Measurements from ENCODE around the gene OXGR1.
"Not testable (repeated sequence)": the region's sequence is repeated elsewhere in the genome, so short reads cannot be mapped to it uniquely, and the experiment has no call there.

Gene OXGR1

DNA sequence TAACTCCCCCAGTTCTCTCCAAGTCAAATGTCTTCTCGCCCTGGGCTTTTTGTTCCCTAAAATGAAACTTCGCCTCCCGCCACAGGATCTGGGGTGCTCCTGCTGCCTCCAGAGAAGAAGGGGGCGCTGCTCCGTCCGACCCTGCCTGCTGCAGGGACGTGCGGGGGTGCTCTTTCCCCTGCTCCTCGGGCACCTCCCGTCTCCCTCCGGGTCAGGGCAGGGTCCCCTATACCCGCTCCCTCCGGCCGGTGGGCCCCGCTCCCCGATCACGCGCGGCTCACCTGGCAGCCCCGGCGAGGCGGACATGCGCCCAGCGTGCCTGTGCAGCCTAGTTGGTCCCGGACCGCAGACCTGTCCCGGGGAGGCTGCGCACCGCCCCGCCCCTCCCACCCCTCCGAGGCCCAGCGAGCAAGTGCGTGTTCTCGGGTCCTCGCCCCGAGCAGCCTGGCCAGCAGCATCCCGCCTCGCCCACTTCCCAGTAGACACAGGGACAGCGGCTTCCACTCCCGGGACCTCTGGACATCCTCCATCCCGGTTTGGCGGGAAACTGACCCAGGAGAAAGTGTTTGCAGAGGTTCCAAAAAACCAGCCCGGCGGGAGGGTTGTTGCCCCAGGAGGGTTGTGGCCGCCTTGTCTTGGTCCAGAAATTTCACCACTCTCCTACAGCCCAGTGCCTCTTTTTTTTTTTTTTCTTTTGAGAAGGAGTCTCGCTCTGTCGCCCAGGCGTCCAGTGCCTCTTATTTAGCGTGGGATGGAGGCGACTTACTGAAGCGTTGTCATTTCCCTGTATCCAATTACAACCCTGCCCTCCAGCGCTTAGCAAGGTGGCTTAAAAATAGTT, at the start of gene OXGR1:
Gene OXGR1 (minus strand): TSS at position 460 of the 841 bp plus-strand sequence. CDS start 6,717 bp downstream, outside the sequence.
- no peak within 1 kb of the TSS for H3K27ac ChIP-seq
- TF ChIP-seq, protein P1, sequence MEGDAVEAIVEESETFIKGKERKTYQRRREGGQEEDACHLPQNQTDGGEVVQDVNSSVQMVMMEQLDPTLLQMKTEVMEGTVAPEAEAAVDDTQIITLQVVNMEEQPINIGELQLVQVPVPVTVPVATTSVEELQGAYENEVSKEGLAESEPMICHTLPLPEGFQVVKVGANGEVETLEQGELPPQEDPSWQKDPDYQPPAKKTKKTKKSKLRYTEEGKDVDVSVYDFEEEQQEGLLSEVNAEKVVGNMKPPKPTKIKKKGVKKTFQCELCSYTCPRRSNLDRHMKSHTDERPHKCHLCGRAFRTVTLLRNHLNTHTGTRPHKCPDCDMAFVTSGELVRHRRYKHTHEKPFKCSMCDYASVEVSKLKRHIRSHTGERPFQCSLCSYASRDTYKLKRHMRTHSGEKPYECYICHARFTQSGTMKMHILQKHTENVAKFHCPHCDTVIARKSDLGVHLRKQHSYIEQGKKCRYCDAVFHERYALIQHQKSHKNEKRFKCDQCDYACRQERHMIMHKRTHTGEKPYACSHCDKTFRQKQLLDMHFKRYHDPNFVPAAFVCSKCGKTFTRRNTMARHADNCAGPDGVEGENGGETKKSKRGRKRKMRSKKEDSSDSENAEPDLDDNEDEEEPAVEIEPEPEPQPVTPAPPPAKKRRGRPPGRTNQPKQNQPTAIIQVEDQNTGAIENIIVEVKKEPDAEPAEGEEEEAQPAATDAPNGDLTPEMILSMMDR (conservative IDR thresholded peaks at IDR 0.05), result no peak

DNA sequence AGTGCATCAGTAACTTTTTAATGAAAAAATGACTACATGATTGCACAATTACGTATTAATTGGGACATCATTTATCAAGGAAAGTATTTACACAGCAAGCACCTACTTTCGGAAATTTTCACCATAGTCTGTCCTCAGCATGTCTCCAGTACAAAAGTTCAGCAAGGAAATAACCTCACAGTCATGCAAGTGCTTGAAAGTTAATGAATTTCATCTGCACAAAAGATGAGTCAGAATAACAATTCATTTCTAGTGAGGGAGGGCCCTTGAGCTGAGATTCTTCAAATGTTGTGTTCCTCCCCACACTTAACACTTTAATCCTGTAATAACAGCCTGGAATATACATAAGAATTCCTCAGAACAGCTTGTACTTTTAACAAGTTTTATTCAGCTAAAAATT, 49.0 kb upstream of the OXGR1 start:
- H3K27ac ChIP-seq, result no peak overlapping the region
- TF ChIP-seq, protein P1 (conservative IDR thresholded peaks at IDR 0.05), result no peak

DNA sequence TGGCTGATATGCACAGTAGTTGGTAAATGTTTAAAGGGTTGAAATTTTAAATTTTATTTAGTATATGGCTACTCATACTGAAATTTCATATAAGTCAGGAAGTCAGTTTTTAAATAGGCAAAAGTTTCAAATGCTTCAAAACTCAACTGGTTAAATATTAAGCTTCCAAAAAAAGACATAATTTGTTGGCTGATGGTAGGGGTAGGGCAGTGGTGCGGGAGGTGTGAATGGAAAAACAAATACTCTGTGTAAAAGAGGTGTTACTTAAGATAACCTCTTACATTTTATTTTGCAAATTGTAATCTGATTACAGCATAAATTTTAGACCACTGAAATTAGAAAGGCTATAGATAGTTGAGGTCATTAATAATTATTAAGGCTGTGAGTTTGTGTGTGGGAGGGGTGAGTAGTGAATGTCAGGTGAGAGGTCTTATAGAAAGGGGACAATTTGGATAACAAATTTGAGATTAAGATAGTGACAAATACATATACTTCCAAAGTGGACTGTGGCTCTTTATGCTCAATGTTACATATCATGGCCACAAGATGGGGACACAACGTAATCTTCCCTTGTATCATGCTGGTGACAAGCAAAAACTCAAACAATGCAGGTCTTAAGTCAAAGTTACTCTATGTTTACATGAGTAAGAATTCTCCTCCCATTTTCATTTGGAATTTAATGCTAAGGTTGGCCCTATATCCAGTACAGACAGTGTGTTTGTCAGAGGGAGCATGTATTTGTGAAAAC, 36.6 kb upstream of the OXGR1 start:
- no peak overlapping the region for H3K27ac ChIP-seq
- TF ChIP-seq, protein P1 (conservative IDR thresholded peaks at IDR 0.05), result peak; percentile 80

DNA sequence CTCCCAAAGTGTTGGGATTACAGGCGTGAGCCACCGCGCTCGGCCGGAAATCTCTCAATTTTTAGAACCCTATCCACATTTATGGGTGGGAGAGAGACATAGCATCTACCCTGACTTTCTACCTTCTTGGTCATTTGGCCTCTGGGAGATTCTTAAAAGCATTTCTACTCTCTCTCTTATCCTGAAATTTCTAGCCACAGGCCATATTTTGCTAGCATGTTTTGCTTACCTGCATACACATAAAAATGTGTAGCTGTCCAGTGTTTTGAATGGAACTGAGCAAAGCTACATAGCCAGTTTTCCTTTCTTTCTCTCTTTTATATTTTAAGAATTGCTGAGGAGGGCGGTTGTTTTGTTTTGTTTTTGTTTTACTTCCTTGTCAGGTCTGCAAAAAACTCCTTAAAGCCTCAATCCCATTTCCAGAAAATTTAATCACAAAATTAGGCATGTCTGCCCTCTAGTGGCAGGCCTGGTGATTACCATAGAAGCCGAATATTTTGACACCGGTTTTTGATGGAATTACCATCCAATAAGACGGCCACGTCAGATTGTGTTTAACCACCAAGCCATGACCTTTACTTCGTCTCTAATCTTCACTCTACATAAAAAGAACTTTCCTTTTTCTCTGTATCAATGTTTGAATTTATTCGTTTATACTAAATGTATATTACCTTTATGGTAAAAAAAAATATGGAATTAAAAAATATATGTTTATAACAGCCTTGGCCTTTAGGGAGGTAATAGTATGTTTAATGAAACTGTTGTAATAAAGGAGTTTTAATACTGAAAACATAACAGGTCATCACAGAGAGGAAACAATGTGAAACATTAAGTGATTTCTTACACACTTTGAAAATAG, 34.4 kb upstream of the OXGR1 start:
- TF ChIP-seq, protein P1 (conservative IDR thresholded peaks at IDR 0.05), result peak; percentile 93
- H3K27ac ChIP-seq, result no peak overlapping the region

DNA sequence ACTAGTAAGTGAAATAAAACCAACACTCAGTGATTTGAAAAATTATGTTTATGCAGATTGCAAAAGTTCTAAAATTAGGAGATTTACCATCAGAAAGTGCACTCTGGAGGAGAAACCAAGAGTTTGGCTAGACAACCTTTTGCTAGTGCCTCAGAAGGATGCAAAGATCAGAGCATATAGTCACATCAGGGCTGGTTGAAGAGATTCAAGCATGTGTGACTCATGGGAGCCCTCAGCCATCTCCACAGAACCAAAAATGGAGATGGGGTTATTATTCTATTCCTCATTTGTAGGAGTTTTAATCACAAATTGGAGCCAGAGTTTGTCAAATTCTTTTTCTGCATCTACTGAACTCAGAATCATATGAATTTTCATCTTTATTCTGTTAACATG, 32.9 kb upstream of the OXGR1 start:
- TF ChIP-seq, protein P1 (conservative IDR thresholded peaks at IDR 0.05), result no peak
- H3K27ac ChIP-seq, result no peak overlapping the region

DNA sequence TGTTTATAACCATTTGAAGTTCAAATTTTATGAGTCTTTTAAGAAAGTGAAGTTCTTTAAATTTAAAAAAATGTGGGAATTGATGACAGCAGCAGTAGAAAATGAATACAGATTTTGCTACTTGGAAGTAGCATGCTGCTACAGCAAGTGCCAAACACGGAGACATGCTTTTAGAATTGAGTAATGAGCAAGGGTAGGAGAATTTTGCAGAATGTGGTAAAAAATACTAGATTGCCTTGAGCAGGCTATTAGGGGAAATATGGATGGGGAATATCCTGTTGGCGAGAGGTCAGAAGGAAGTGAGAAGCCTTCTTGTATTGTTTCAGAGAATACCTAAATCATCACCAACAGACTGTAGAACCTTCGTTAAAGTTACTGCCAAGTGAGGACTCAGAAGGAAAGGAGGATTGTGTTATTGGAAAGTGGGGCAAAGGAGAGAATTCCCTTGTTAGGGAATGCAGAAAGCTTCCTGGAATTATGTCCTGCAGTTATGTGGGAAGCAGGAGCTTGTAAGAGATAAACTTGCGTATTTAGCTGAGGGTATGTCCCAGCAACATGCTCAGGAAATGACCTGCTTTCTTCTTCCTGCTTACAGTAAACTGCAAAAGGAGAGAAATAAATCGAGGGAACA, 32.4 kb upstream of the OXGR1 start:
- TF ChIP-seq, protein P1 (conservative IDR thresholded peaks at IDR 0.05), result no peak
- no peak overlapping the region for H3K27ac ChIP-seq

DNA sequence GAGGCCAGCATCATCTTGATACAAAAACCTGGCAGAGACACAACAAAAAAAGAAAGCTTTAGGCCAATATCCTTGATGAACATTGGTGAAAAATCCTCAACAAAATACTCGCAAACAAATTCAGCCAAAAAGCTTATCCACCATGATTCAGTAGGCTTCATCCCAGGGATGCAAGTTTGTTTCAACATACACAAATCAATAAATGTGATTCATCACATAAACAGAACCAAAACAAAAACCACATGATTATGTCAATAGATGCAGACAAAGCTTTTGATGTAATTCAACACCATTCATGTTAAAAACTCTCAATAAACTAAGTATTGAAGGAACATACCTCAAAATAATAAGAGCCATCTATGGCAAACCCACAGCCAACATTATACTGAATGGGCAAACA, 29.5 kb upstream of the OXGR1 start:
- H3K27ac ChIP-seq, result not testable (repeated sequence)
